Activated CD8-positive, alpha-beta memory T cell treated with anti-CD3 and anti-CD28 coated beads for 48 hours (primary cell): ENCODE data around the gene ZBTB49.

Source experiments
- DNase-seq, 3 experiments: peaks; one replicate each; pipeline ENCODE4 v3.0.0-alpha.2; 2020; ENCODE audit warnings: low read depth in 2 of 3, low spot score in 2 of 3

ZBTB49 gene

GRCh38 chr4:4277531-4277930, 12.5 kb upstream of the ZBTB49 start:
- no peak for DNase-seq

GRCh38 chr4:4281787-4282186, 8.3 kb upstream of the ZBTB49 start:
- DNase-seq, result no peak

GRCh38 chr4:4284827-4285618, 5.0 kb upstream of the ZBTB49 start:
- DNase-seq, result no peak

- DNase-seq, result no peak
These were observed 2.0 kb upstream of the ZBTB49 start for GRCh38 chr4:4288098-4288497.

GRCh38 chr4:4289055-4289454, 996 bp upstream of the ZBTB49 start:
- no peak for DNase-seq

GRCh38 chr4:4289597-4289940, 482 bp upstream of the ZBTB49 start:
- no peak for DNase-seq

GRCh38 chr4:4293279-4293678, 3.2 kb downstream of the ZBTB49 start:
- DNase-seq, result no peak

- DNase-seq, result no peak
These were observed 6.3 kb downstream of the ZBTB49 start for GRCh38 chr4:4296283-4296846.

- no peak for DNase-seq
These were observed 9.0 kb downstream of the ZBTB49 start for GRCh38 chr4:4299006-4299405.

GRCh38 chr4:4302001-4302400, 11.9 kb downstream of the ZBTB49 start:
- DNase-seq, result no peak

GRCh38 chr4:4302416-4302815, 12.4 kb downstream of the ZBTB49 start:
- DNase-seq, result no peak

- no peak for DNase-seq
These were observed 16.9 kb downstream of the ZBTB49 start for GRCh38 chr4:4306920-4307319.

GRCh38 chr4:4308800-4309441, 18.9 kb downstream of the ZBTB49 start:
- no peak for DNase-seq

GRCh38 chr4:4311193-4311592, 21.1 kb downstream of the ZBTB49 start:
- DNase-seq, result no peak

GRCh38 chr4:4315461-4316149, 25.6 kb downstream of the ZBTB49 start:
- DNase-seq, result no peak

- DNase-seq, result no peak
These were observed 26.1 kb downstream of the ZBTB49 start for GRCh38 chr4:4316150-4316495.

GRCh38 chr4:4317496-4318232, 27.6 kb downstream of the ZBTB49 start:
- no peak for DNase-seq

GRCh38 chr4:4320528-4320927, 30.5 kb downstream of the ZBTB49 start:
- DNase-seq, result no peak

GRCh38 chr4:4320951-4321714, 31.1 kb downstream of the ZBTB49 start:
- no peak for DNase-seq

GRCh38 chr4:4321951-4322688, 32.1 kb downstream of the ZBTB49 start:
- no peak for DNase-seq
